Progenitor cell of endocrine pancreas (in vitro differentiated cells): ENCODE measurements around the gene LIMK2. TPM values are rescaled to one million over a fixed set of nuclear protein-coding genes. Genes with fewer than 3 reads are reported as not detected.
A peak's percentile ranks its signal among the peaks of the same experiment; 100 is the strongest.
"Not testable (repeated sequence)": the region's sequence is repeated elsewhere in the genome, so short reads cannot be mapped to it uniquely, and the experiment has no call there.

Experiments
- DNase-seq: peaks from one replicate; pipeline ENCODE4 v3.0.0; 2021; ENCODE audit warnings: low spot score; ENCODE audit not compliant: unreplicated experiment
- H3K27ac Mint-ChIP-seq: 2 replicates; pipeline ENCODE4 v1.8.0; 2021; ENCODE audit warnings: mild to moderate bottlenecking, moderate library complexity, mixed read lengths
- H3K27me3 Mint-ChIP-seq: 2 replicates; pipeline ENCODE4 v1.8.0; 2021; ENCODE audit warnings: mixed read lengths
- H3K36me3 Mint-ChIP-seq: 2 replicates; pipeline ENCODE4 v1.8.0; 2022; ENCODE audit warnings: mixed read lengths; ENCODE audit not compliant: insufficient read depth
- H3K4me1 Mint-ChIP-seq: 2 replicates; pipeline ENCODE4 v1.8.0; 2021; ENCODE audit warnings: low read depth, mixed read lengths
- H3K4me3 Mint-ChIP-seq: 2 replicates; pipeline ENCODE4 v1.8.0; 2021; ENCODE audit warnings: low read depth, mild to moderate bottlenecking, moderate library complexity, mixed read lengths
- H3K9me3 Mint-ChIP-seq: 2 replicates; pipeline ENCODE4 v1.8.0; 2021; ENCODE audit warnings: low read depth, mixed read lengths
- CTCF ChIP-seq: fragments of 200-600 bp; sonication (generic); IDR thresholded peaks from one replicate; pipeline ENCODE4 v1.5.0; 2021; ENCODE audit warnings: antibody characterized with exemption, mild to moderate bottlenecking; ENCODE audit not compliant: unreplicated experiment
- total RNA-seq: library from RNA; stranded (reverse); gene quantifications from 2 replicates; pipeline ENCODE4 v1.2.1, GENCODE V29; 2021

Gene LIMK2
- total RNA-seq, 1 donor from 2014 or later = 44.7 TPM

DNA sequence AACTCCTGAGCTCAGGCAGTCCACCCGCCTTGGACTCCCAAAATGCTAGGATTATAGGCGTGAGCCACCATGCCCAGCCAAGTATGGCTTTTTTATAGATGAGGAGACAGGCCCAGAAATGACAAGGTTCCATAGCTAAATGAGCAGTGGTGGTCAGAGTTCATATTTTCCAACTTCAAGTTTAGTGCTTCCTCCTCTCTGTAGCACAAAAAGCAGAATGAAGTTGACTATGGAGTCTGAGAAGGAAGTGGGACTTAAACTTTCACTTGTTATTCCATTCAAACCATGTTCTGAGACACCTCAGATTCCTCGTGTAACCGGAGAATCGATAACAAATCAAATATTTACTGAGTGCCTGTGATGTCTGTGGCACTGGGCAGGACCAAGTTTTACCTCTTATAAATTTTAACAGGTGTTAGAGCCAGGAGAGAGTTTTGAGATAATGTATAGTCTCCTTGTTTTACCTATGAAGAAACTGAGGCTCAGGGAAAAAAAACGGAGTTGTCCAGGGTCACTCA lies 3.0 kb downstream of the LIMK2 start:
- Mint-ChIP-seq H3K27ac (no peak overlapping the region), H3K4me1 (peaks cover 54% of the 10 kb centered on the region), H3K9me3 (no peaks in the 10 kb centered on the region), H3K27me3 (no peaks in the 10 kb centered on the region), H3K4me3 (no peak overlapping the region), H3K36me3 (peaks cover 3% of the 10 kb centered on the region)
- no peak for DNase-seq
- TF ChIP-seq CTCF = no peak

DNA sequence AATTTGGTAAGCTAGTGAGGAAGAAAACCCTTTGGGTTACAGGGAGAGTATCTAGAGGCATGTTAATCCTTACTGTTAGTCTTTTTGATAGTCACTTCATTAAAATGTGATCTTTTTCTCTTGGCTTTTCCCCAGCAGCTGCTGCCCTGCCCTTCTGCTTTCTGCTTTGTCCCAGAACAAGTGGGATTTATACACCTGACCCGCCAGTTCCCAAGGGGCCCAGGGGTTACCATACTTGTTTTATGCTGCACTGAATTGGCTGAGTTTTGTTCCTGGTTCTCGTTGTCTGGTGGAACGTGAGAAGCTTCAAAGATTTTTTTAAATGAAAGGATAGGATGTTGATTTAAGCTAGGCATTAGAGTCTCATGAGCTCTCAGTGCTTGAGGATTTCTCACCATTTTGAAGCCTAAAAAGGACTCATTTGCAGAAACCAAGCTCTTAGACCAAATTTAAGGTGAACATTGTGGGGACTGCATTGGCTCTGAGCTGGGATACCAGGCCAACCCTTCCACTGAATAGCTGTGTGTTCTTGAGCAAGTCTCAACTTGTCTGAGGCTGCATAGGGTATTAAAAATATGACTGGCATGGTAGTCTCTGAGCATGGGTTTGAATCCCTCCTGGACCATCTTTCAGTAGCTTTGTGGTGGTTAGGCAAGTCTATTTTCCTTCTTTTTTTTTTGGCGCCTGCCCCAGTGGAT lies 6.6 kb downstream of the LIMK2 start:
- no peaks in the 10 kb centered on the region for H3K27me3 Mint-ChIP-seq
- no peak overlapping the region for H3K4me3 Mint-ChIP-seq
- H3K36me3 Mint-ChIP-seq = peaks cover 6% of the 10 kb centered on the region
- H3K27ac Mint-ChIP-seq = peak overlapping the region; percentile 92
- H3K4me1 Mint-ChIP-seq = peaks cover 61% of the 10 kb centered on the region
- H3K9me3 Mint-ChIP-seq = no peaks in the 10 kb centered on the region
- no peak for TF ChIP-seq CTCF
- no peak for DNase-seq

DNA sequence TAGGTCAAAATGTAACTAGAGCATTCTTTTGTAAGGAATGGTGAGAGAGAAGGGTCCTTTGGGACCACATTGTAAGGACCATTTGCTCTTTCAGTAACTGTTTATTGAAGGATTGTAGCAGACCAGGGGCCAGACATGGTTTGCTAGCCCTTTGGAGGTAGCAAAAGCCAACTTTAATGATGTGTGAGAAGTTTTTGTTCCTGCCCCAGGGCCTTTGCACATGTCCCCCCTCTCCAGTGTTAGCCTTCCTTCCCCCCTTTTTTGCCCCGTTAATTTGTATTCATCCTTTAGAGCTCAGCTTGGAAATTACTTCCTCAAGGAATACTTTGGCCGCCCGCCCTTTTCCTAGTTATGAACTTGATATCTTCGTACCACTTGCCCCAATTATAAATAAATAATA lies 9.0 kb downstream of the LIMK2 start:
- Mint-ChIP-seq H3K36me3 (peaks cover 6% of the 10 kb centered on the region), H3K4me3 (no peak overlapping the region), H3K9me3 (no peaks in the 10 kb centered on the region), H3K4me1 (peaks cover 52% of the 10 kb centered on the region), H3K27me3 (no peaks in the 10 kb centered on the region), H3K27ac (no peak overlapping the region)
- no peak for TF ChIP-seq CTCF
- DNase-seq = no peak

DNA sequence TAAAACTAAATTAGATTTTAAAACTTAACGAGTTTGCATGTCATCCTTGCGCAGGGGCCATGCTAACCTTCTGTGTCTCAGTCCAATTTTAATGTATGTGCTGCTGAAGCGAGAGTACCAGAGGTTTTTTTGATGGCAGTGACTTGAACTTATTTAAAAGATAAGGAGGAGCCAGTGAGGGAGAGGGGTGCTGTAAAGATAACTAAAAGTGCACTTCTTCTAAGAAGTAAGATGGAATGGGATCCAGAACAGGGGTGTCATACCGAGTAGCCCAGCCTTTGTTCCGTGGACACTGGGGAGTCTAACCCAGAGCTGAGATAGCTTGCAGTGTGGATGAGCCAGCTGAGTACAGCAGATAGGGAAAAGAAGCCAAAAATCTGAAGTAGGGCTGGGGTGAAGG lies 10.6 kb downstream of the LIMK2 start:
- H3K9me3 Mint-ChIP-seq = no peaks in the 10 kb centered on the region
- TF ChIP-seq CTCF = no peak
- peaks cover 48% of the 10 kb centered on the region for H3K4me1 Mint-ChIP-seq
- H3K27ac Mint-ChIP-seq = no peak overlapping the region
- DNase-seq = no peak
- peaks cover 10% of the 10 kb centered on the region for H3K36me3 Mint-ChIP-seq
- H3K4me3 Mint-ChIP-seq = no peak overlapping the region
- no peaks in the 10 kb centered on the region for H3K27me3 Mint-ChIP-seq

DNA sequence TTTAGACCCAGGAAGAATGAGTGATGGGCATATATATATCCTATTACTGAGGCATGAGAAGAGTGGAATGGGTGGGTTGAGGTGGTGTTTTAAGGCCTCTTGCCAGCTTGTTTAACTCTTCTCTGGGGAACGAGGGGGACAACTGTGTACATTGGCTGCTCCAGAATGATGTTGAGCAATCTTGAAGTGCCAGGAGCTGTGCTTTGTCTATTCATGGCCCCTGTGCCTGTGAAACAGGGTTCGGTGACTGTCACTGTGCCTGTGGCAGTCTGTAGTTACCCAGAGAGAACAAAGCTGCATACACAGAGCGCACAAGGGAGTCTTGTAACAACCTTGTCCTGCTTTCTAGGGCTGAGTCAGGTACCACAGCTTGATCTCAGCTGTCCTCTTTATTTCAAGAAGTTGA lies 11.7 kb downstream of the LIMK2 start:
- Mint-ChIP-seq H3K36me3 (peaks cover 10% of the 10 kb centered on the region), H3K27me3 (no peaks in the 10 kb centered on the region), H3K27ac (peak overlapping the region; percentile 38), H3K4me1 (peaks cover 41% of the 10 kb centered on the region), H3K9me3 (no peaks in the 10 kb centered on the region), H3K4me3 (no peak overlapping the region)
- TF ChIP-seq CTCF = no peak
- DNase-seq = no peak

- not testable (repeated sequence) for H3K36me3 Mint-ChIP-seq, H3K4me3 Mint-ChIP-seq, H3K27ac Mint-ChIP-seq, H3K27me3 Mint-ChIP-seq, H3K9me3 Mint-ChIP-seq, DNase-seq
- peaks cover 44% of the 10 kb centered on the region for H3K4me1 Mint-ChIP-seq
Measured at GRCh38 chr22:31224691-31225090, 12.6 kb downstream of the LIMK2 start.
